Omental fat pad (tissue), 4 donors: ENCODE measurements around the gene TTL. TPM values are rescaled to one million over a fixed set of nuclear protein-coding genes. Genes with fewer than 3 reads are reported as not detected.

Source experiments
- ATAC-seq: fragments of 150-250 bp; one replicate; pipeline ENCODE4 v1.9.1; 2016; ENCODE audit warnings: mild to moderate bottlenecking, moderate library complexity; ENCODE audit not compliant: low FRiP score
- DNase-seq: peaks from one replicate; pipeline ENCODE4 v3.0.0-alpha.2; 2019; ENCODE audit warnings: low spot score
- total RNA-seq, 4 donors: library from RNA; depleted of rRNA; stranded (reverse); fragments of >200 nt; gene quantifications; one replicate each; pipeline ENCODE4 v1.1.0, GENCODE V29; 2016
- TF ChIP-seq, protein P1 (sequence below), 3 donors: fragments of 450-650 bp; IDR thresholded peaks; one replicate each; pipeline ENCODE4 v1.5.1; 2016 to 2017; ENCODE audit warnings: antibody characterized with exemption in 3 of 3, mild to moderate bottlenecking in 3 of 3, moderate library complexity in 2 of 3

Gene TTL
- total RNA-seq, 4 donors from 2014 or later, result 26.9 to 43.1 (median 31.1) TPM

DNA sequence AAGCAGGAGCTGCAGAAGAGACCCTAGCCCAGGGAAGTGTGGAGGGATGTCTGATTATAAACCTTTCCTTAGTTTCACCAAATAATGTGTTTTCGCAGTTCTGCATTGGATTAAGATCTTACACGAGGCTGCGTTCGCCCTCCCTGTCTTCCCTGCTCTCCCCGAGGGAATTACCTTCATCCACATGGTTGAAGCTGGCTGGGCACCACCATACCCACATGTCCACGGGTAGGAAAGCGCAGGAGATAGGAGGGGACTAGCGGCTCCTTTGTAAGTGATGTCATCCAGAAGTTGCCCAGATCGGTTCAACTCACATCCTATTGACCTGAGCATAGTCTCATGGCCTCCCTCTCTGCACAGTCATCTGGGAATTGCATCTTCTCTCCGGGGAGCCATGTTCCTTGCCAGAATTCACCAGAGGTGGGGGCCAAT lies 1.1 kb downstream of the TTL start:
- TF ChIP-seq, protein P1, sequence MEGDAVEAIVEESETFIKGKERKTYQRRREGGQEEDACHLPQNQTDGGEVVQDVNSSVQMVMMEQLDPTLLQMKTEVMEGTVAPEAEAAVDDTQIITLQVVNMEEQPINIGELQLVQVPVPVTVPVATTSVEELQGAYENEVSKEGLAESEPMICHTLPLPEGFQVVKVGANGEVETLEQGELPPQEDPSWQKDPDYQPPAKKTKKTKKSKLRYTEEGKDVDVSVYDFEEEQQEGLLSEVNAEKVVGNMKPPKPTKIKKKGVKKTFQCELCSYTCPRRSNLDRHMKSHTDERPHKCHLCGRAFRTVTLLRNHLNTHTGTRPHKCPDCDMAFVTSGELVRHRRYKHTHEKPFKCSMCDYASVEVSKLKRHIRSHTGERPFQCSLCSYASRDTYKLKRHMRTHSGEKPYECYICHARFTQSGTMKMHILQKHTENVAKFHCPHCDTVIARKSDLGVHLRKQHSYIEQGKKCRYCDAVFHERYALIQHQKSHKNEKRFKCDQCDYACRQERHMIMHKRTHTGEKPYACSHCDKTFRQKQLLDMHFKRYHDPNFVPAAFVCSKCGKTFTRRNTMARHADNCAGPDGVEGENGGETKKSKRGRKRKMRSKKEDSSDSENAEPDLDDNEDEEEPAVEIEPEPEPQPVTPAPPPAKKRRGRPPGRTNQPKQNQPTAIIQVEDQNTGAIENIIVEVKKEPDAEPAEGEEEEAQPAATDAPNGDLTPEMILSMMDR (IDR thresholded peaks at IDR 0.05), result no peak
- ATAC-seq (peak; percentile 45), DNase-seq (no peak)

DNA sequence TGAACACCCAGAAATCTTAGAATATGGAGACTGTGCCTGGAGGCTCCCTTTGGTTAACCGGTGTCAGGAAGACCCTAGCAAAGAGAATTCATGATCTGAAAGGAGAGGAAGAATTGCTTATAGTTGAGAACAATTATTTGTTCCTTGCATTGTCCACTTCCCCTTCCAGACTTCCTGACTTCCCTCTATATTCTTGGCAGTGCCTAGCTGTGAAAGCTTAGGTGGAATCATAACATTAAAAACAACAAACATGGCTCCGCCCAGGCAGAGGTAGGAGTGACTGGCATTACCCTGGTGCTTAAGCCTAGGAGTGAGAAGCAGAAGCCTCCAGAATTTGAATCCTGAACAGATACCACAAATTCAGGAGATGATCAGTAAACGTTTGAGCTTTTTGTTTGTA lies 1.9 kb downstream of the TTL start:
- TF ChIP-seq, protein P1 (IDR thresholded peaks at IDR 0.05), result no peak
- DNase-seq, result no peak
- no peak for ATAC-seq

DNA sequence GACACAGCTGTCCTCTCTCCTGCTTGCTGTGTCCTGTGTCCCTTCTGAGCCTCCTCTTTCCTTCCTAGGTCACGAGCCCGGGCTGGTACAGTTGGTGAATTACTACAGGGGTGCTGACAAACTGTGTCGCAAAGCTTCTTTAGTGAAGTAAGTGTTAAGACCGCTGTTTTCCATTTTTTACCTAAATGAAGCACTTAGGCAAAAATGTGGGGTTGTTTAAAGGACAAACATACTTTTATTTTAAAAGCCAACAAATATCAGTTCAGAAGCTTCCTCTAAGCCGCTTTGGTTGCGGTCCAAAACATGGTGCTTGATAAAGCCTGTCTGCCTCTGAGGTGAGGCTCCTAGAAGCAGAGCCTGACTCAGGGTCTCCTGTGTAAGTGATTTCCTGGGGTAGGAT lies 3.9 kb downstream of the TTL start:
- DNase-seq, result no peak
- TF ChIP-seq, protein P1 (IDR thresholded peaks at IDR 0.05), result no peak
- ATAC-seq, result no peak

DNA sequence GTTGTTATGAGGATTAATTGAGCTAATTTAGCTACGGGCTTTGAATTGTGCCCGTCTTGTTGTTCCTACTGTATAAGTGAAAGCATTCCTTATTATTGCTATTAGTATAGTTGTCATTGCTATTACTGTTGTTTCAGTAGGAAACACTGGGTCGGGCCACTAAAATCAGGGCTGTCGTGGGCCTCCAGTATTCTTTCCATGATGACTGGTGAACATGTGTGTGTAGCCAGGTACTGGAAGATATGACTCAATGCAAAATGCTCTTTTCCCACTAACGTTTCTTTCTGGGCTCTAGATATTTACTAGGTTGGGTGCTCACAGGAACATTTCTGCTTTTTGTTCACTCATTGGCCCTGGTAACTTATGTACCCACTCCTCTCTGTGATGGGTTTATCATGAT lies 4.9 kb downstream of the TTL start:
- TF ChIP-seq, protein P1 (IDR thresholded peaks at IDR 0.05), result no peak
- DNase-seq (no peak), ATAC-seq (no peak)

DNA sequence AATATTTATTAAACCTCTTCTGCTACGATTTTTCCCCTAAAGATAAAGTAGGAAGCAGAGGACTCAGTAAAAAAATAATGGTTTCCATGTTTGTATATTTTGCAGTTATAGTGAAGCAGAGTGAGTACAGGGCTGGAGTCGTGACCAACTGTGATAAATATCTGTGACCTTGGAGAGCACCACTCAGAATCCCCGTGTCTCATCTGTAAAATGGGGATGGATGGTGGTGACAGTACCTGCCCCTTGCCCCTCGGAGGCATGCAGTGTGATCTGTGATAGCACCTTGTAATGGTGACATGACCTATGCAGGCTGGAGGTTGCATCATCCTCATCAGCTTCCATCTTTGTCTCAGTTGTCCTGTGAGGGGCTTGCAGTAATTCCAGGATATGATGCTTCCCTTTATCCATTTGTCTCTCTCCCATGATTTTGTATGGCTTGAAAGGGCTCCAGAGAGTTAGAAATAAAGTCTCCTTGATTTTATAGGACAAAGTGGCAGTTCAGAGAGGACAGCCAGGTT lies 5.5 kb downstream of the TTL start:
- TF ChIP-seq, protein P1 (IDR thresholded peaks at IDR 0.05), result no peak
- ATAC-seq, result no peak

DNA sequence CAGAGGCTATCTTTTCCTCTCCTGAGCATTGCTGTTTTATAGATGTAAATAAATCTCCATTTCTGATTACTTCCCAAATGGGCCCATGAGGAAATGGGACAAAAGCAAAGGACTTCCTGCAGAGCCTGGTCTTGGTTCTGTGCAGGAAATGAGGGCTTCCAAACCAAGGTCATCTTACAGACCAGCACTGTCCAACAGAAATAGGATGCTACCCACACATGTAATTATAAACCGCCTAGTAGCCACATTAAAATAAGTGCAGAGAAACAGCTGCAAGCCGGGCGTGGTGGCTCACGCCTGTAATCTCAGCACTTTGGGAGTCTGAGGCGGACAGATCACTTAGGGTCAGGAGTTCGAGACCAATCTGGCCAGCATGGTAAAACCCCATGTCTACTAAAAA lies 6.2 kb downstream of the TTL start:
- no peak for DNase-seq
- TF ChIP-seq, protein P1 (IDR thresholded peaks at IDR 0.05), result no peak
- ATAC-seq, result no peak

More for the DNA sequence above, 5.5 kb downstream of the TTL start:
- no peak for DNase-seq

DNA sequence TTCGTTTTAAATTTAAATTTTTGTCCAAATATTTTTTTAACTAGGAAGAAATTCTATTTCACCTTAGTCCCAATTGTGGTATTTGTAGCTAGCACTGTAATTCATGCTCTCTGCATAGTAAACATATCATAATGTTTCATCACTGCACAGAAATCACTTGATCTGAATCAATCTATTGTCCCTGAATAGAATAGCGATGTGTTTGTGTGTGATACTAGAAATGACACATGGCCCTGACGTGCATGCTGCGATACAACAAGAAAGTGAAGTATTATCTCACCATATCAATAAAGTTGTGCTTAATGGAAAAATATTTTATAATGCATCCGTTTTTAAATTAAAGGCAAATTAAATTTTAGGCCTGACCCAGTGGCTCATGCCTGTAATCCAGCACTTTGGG lies 10.0 kb downstream of the TTL start:
- ATAC-seq, result no peak
- TF ChIP-seq, protein P1 (IDR thresholded peaks at IDR 0.05), result no peak

More for the DNA sequence above, 10.0 kb downstream of the TTL start:
- DNase-seq, result no peak
